Cortex of kidney (tissue), 1 donor: ENCODE data around the gene DMBX1.

ENCODE experiments used
- DNase-seq: peaks from one replicate; lab custom pipeline; 2025; lab: John Stamatoyannopoulos, UW

Gene DMBX1

DNA sequence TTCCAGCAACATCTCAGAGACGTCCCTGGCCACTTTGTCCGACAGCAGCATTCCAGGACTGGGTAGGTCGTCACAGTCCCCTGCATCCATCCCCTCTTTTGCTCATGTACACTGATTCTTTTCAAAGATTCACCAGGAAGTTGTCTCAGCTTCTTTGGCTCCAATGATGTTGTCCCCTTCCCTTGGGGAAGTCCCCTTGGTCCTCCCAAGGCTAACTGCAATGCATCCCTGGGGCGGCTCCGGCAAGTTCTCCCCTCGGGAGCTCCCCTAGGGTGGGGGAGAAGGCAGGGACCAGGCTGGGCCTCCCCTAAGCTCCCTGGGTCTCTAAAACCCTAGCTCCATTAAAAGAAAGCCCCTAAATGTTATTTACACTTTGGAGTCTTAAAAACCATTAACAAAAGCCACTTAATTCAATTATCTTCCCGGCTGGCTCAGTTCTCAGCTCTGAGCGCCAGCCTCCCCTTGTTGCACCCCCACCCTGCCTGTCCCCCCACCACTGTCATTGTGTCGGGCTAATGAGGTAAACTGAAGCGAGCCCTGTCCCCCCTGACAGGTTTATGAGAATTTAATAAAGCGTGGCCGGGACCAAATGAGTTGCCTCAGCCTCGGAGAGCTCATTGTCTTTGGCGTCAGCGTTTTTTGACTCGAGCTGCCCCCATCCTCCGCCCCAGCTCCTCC lies 36.5 kb downstream of the DMBX1 start:
- no peak for DNase-seq

DNA sequence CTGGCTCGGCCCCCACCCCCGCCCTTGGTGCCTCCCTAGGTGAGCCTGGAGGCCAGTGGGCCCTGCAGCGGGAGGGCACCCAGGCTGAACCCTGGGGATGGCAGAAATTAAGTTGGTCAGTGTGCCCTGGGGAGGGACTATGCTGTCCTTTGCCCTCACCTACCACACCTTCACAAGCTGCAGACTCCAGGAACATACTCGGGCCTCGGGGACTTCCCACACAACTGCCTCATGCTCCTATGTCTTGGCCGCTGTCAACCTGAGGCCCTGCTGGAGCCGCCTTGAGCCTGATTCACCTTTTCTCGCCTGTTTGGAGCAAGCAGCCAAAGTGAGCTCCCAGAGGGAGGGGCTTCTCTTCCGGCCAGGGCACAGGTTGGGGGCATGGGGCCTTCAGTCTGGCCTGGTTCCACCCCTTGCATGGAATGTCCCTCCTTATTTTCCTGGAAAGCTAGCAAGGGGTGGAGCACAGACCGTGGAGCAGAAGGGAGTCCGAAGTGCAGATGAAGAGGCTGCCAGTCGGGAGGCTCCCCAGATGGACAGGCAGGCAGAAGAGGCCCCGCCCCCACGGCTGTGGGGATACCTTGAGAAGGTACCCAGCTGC lies 37.2 kb downstream of the DMBX1 start:
- no peak for DNase-seq

DNA sequence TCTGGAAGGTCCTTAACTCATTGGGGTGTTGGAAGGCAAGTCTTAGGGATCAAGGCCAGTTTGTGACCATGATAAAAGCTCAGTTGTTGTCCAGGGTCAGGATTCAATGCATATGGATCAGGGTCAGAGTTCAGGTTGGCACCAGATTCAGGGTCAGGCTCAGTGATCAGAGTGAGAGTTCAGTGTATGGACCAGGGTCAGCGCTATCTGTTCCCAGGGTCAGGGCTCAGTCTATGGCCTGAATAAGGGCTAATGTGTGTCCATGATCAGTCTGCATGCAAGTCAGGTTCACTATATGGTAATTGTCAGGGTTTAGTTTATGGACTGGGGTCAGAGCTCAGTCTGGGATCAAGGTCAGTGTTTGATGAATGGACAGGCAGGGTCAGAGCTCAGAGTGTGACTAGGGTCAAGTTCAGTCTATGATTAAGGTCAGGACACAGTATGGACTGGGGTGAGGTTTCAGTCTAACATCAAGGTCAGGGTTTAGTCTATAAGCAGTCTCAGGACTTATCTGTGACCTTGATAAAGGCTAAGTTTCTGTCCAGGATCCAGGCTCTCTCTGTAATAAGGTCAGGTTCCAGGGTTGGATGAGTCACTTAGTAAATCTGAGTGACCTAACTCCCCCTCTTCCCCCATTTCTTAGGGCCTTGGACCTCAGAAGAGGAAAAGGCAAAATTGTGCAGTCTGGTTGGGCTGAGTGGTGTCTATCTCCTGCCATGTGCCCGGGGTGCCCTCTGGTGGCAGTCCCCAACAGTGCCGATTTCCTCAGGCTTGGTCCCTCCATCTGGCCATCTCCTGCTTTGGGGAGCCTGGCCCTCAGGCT lies 38.0 kb downstream of the DMBX1 start:
- DNase-seq = no peak

DNA sequence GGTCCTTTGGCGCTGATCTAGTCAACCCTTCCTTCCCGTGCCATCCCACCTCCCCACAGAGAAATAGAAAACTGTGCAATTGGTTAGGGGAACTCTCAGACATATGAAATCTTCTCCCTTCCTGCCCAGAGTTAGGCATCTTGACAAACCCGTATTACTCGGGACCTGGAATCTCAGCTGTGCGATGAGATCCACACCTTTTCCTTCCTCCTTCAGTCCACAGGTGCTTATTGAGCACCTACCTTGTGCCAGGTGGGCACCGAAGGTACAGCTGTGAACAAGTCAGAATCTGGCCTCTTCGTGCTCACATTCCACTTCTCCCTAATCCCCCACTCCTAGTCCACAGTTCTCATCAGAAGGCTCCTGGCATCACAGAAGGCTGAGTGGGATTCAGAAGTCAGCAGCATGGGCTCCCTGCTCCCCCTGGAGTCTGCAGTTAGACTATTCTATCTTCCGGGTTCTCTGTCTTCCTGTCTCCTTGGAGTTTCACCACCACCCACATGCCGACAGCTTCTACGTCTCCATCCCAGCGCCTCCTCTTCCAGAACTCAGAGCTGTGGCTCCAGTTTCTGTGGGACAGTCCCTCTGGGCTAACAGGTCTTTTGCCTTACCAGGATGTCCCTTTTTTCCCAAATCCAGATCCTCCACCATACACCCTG lies 38.8 kb downstream of the DMBX1 start:
- DNase-seq = no peak

DNA sequence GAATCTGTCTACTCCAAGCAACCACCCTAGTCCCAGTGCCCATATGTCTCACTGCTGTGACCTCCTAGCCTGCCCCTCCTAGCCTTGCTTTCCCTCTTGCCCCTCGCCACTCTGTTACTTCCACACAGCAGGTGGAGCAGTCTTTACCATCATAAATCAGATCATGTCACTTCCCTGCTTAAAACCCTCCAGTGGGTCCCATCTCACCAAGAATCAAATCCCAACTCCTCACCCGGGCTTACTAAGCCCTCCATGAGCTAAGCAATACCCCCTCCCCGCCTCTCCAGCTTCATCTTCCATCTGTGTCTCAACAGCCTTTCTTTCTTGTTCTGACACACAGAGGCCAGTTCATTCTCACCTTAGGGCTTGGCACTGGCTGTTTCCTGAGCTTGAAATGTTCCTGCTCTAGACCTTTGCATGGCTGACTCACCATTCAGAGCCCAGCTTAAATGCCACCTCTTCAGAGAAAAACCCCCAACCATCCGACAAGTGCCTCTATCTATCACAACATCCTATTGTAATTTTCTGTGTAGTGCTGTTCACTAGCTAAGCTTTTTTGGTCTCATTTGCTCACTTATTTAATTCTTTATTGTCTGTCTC lies 39.5 kb downstream of the DMBX1 start:
- DNase-seq = no peak

DNA sequence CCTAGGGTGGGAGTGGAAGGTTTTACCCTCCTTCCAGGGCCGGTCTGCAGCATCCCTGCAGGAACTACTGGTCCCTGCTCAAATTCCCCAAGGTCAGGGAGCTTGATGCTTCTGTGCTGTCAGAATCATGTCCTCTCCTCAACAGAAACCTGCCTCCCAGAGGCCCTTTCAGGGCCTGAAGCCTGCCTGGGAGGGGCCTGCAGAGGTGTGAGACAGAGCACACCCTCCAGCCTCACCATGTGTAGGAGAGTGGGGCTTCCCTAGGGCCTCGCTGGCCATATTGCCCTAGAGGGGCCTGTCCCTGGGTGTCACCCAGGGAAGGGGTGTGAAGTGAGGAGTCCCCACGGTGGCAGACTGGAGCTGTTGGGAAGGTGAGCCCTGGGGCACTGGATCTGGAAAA lies 40.7 kb downstream of the DMBX1 start:
- no peak for DNase-seq

DNA sequence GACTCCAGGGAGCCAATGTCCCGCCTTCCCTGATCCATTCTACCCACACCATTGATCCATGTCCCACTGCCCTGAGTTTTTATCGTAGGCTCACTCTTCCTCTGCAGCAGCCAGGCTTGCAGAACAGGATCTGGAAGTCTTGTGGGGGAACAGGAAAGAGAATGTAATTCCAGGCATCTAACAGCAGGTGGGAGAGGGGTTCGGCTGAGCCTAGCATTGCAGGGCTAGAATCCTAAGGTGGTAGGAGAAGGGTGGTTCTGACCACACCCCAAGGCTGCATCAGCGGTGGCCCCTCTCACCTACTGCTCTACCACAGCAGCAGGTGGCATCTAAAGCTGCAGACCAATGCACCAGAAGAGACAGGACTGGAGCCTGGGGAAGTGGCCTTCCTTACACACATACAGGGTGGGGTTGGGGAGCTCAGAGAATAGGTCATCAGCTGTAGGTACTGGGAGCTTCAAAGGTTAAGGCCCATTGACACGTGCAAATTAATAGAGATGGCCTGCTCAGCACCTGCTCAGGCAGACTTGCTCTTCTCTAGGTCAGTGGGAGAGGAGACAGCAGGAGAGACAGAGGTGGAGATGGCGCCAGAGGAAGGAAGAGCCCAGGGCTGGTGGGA lies 41.3 kb downstream of the DMBX1 start:
- DNase-seq = no peak

DNA sequence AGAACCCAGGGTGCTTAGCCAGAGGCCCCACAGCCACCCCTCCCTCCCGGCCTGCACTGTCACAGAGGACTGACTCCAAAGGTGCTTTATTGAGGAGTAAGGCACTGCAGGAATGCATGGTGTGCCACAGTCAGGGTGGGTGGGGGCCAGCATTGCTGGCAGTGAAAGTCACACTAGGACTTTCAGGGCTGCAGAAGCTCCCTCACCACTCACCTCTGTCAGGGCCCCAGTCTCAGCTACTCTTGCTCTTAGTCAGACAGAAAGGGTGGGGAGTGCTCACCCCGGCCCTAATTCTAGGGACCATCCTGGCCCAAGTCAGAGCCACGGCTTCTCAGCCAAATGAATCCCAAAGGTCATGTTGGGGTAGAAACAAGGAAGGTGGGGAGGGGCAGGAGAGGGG lies 42.5 kb downstream of the DMBX1 start:
- DNase-seq = no peak

DNA sequence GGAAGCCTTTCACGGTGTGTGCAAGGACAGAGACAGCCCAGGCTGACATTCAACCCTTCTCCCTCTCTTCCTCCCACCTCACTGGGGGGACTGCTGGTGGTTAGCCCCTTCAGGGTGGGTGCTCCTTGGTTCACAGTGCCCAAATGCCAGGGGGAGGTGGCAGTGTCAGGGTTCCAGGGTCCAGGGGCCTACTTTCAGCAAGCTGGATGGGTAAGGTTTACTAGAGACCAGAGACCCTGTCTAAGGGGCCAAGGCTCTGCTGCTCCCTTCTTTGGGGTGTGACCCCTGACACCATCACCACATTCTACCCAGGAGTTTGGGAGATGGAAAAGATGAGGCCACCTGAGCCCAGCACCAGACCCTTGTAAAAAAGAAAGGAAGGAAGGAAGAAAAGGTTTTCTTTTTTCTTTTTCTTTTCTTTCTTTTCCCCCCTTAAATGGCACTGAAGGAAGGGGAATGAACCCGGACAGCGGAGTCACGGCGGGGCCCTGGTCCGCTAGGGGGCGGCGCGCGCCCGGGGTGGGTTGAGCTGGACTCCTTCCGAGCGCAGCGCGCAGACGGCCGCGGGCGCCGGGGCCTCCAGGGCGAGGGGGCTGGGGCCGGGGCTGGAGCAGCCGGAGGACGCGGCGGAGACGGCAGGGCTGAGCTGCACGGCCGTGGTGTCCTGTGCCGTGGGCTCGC lies 43.0 kb downstream of the DMBX1 start:
- no peak for DNase-seq

DNA sequence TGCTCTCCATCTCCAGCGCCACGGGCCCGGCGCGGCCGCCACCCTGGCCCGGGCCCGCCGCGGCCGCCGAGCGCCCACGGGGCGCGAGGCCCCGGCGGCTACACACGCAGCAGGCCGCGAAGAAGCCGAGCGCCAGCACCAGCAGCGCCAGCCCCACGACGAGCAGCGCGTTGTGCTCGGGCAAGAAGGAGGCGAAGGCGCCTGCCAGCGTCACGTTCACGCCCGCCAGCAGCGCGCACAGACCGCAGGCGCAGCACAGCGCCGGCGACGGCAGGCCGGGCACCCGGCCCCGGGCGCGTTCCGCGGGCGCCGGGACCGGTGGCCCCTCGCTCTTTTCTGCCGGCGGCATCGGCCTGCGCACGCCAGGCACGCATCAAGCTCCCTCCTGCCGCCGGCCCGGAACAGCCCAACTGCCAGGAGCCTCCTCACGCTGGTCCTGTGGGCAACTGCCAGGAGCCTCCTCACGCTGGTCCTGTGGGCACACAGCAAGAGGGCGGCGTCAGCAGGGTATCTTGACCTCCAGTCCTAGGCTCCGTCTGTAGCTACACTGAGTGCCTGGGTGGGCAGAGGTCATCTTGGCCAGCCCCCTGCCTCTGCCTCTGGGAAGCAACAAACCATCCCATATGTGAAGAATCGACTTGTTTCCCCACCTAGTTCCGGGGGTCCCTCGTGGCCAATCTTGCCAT lies 43.7 kb downstream of the DMBX1 start:
- DNase-seq = no peak

DNA sequence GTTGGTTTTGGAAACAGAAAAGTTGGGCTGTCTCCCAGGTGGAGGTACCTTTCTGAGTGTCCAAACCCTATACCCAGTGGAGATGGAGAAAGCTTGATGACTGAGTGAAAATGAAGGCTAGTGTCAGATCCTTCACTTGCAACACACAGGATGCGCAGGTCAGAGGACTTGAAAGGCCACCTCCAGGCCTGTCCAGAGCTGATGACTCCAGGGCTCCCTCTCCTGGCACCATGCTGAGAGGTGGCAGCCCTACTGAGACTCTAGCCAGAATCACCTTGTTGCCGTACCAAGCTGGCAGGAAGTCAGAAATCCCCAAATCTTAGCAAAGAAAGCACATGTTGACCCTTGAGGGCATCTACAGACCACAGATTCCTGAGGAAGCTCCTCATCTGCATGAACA lies 45.4 kb downstream of the DMBX1 start:
- DNase-seq = no peak

DNA sequence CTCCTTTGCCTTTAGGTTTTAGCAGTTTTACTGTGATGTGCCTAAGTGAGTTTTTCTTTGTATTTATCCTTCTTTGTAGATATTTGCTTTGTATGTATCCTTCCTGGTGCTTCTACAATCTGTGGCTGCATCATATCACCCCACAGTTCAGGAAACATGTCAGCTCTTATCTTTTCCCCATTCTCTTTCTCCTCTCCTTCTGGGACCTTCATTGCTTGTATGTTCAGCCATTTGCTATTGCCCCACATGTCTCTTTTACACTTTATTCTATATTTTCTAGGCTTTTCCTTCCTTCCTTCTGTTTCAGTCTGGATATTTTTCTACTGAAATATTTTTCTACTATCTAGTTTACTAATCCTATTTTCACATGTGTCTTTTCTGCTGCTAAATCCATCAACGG lies 46.9 kb downstream of the DMBX1 start:
- no peak for DNase-seq

DNA sequence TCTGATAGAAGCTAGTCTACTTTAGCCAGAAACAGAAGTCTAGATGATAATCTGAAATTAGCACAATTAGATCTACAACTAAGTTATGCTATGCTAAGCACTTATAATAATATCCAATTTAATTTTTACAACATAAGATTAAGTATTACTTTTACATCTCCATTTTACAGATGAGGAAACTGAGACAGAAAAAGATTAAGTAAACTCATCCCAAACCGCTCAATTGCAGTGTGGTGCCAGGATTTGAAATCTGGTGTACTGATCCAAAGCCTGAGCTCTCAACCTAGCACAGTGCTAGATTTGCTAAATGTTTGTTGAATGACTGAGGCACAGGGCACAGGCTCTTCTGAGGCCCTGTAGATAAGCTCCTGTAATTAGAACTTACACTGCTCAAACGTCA lies 48.0 kb downstream of the DMBX1 start:
- no peak for DNase-seq

DNA sequence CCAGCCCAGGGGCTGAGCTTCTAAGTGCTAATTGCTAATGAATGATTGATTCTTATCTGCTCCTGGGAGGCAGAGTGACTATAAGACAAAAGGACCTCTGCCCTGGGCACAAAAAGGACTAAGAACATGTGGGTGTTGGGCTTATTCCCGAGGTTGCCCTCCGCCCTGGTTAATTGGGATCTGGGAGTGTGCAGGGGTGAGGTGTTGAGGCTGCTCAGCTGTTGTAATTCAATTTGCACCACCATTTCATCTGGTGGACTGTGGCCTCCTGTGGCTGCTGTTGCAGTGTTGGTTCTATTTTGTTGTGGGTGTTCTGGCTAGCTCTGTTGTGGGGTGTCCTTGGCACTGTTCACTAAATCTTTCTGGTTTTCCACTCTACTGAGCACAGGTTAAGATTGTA lies 48.5 kb downstream of the DMBX1 start:
- DNase-seq = no peak
